HUES6 (cell line): ENCODE results near the gene ANKRD66.

Source experiments
- H3K27ac ChIP-seq: 2 replicates; pipeline ENCODE4 v1.7.0; 2013; ENCODE audit warnings: low read depth, mild to moderate bottlenecking, low read length, inconsistent platforms
- H3K27me3 ChIP-seq: 2 replicates; pipeline ENCODE4 v1.6.1; 2013; ENCODE audit warnings: low read length; ENCODE audit not compliant: control insufficient read depth, insufficient read depth
- H3K36me3 ChIP-seq: 2 replicates; pipeline ENCODE4 v1.6.1; 2013; ENCODE audit warnings: low read length; ENCODE audit not compliant: control insufficient read depth, insufficient read depth
- H3K4me1 ChIP-seq: 2 replicates; pipeline ENCODE4 v1.6.1; 2013; ENCODE audit warnings: low read length; ENCODE audit not compliant: control insufficient read depth, insufficient read depth
- H3K4me3 ChIP-seq: 2 replicates; pipeline ENCODE4 v1.5.1; 2013; ENCODE audit warnings: low read depth, low read length
- H3K9ac ChIP-seq: one replicate; pipeline ENCODE4 v1.6.1; 2013; ENCODE audit warnings: mild to moderate bottlenecking, low read length
- H3K9me3 ChIP-seq: 2 replicates; pipeline ENCODE4 v1.6.1; 2013; ENCODE audit warnings: low read depth, low read length; ENCODE audit not compliant: control insufficient read depth, insufficient read depth

ANKRD66 gene

DNA sequence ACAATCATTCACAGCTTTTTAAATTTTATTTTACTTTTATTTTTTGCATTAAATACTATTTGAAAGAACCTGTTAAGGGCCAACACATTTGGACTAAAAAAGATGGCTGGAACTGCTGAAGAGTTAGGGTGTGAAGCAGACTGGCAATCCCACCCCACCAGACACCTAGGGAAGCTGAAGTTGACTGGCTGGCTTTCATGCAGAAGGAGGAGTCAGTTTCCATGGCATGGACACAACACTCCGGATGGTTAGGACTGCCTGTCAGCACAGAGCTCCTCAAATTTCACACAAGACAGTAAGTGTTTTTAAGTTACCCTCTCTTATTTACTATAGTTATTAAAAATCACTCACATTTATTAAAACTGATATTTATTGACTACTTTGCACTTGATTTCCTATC is at the start of gene ANKRD66:
Gene ANKRD66 (plus strand): TSS at position 238 of the 400 bp plus-strand sequence. CDS start 5,016 bp downstream, outside the sequence.
- Histone ChIP-seq H3K4me1 (peaks cover 9% of the 10 kb centered on the region), H3K27ac (no peak within 1 kb of the TSS), H3K4me3 (no peak within 1 kb of the TSS), H3K27me3 (no peaks in the 10 kb centered on the region), H3K9ac (no peak within 1 kb of the TSS), H3K36me3 (no peaks in the 10 kb centered on the region), H3K9me3 (no peaks in the 10 kb centered on the region)

GRCh38 chr6:46699970-46700369 is 46.8 kb upstream of the ANKRD66 start:
- no peaks in the 10 kb centered on the region for H3K27me3 ChIP-seq

GRCh38 chr6:46704562-46704961 is 42.2 kb upstream of the ANKRD66 start:
- Histone ChIP-seq H3K36me3 (no peaks in the 10 kb centered on the region), H3K9me3 (no peaks in the 10 kb centered on the region)

More at GRCh38 chr6:46699970-46700369, 46.8 kb upstream of the ANKRD66 start:
- Histone ChIP-seq H3K9me3 (no peaks in the 10 kb centered on the region), H3K9ac (no peak overlapping the region), H3K4me1 (no peaks in the 10 kb centered on the region), H3K36me3 (no peaks in the 10 kb centered on the region), H3K27ac (no peak overlapping the region), H3K4me3 (no peak overlapping the region)

DNA sequence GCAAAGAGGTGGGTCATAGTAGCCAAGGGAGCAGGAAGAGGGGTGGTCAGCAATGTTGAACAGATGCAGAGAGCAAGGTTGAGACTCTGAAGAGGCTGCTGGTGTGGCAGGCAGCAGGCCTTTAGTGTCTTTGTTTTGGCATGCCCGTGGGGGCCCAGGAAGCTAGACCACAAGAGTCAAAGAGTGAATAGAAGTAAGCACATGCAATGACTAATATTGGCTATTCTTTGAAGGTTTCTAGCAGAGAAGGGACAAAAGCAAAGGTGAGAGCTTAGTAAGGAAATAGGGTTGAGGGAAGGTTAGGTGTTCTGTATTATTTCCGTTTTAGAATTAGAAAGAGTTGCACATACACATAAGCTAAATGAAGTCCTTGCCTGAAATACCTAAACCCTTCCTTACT is 40.3 kb upstream of the ANKRD66 start:
- Histone ChIP-seq H3K9ac (no peak overlapping the region), H3K36me3 (no peaks in the 10 kb centered on the region), H3K4me1 (no peaks in the 10 kb centered on the region), H3K27me3 (no peaks in the 10 kb centered on the region), H3K27ac (no peak overlapping the region), H3K9me3 (no peaks in the 10 kb centered on the region), H3K4me3 (no peak overlapping the region)

More at GRCh38 chr6:46704562-46704961, 42.2 kb upstream of the ANKRD66 start:
- Histone ChIP-seq H3K4me3 (no peak overlapping the region), H3K27ac (no peak overlapping the region), H3K27me3 (no peaks in the 10 kb centered on the region), H3K9ac (no peak overlapping the region), H3K4me1 (no peaks in the 10 kb centered on the region)

- Histone ChIP-seq H3K4me1 (no peaks in the 10 kb centered on the region), H3K36me3 (no peaks in the 10 kb centered on the region), H3K4me3 (no peak overlapping the region), H3K27me3 (no peaks in the 10 kb centered on the region), H3K27ac (no peak overlapping the region), H3K9me3 (no peaks in the 10 kb centered on the region), H3K9ac (no peak overlapping the region)
These were observed 35.2 kb upstream of the ANKRD66 start for GRCh38 chr6:46711491-46711890.

- Histone ChIP-seq H3K4me3 (no peak overlapping the region), H3K36me3 (no peaks in the 10 kb centered on the region), H3K9ac (no peak overlapping the region), H3K27ac (no peak overlapping the region), H3K27me3 (no peaks in the 10 kb centered on the region), H3K9me3 (no peaks in the 10 kb centered on the region), H3K4me1 (no peaks in the 10 kb centered on the region)
These were observed 31.6 kb upstream of the ANKRD66 start for GRCh38 chr6:46715141-46715540.

GRCh38 chr6:46719099-46719498 is 27.6 kb upstream of the ANKRD66 start:
- Histone ChIP-seq H3K9ac (no peak overlapping the region), H3K36me3 (no peaks in the 10 kb centered on the region), H3K4me3 (no peak overlapping the region), H3K27me3 (no peaks in the 10 kb centered on the region), H3K4me1 (no peaks in the 10 kb centered on the region), H3K9me3 (no peaks in the 10 kb centered on the region), H3K27ac (no peak overlapping the region)

DNA sequence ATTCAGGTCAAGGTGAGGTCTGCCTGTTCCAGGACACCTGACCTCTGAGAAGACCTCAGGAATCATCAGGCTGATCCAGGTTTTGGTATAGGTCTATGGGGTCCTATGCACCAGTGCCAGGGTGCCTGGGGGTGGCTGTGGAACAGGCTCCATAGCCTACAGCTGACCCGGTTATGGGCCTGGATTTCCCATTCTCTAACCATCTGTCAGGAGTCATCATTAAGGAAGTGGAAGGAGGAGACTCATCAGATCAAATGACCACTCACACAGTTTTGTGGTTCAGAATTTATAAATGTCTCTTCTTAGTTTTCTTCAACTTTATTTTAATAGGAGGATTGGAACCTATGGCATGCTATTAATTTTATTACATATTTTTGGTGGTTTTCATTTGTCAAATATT is 26.3 kb upstream of the ANKRD66 start:
- no peak overlapping the region for H3K9ac ChIP-seq
- no peaks in the 10 kb centered on the region for H3K4me1 ChIP-seq
- no peak overlapping the region for H3K4me3 ChIP-seq
- no peaks in the 10 kb centered on the region for H3K9me3 ChIP-seq
- no peaks in the 10 kb centered on the region; the same call in 1 of the 2 replicates for H3K27me3 ChIP-seq
- H3K36me3 ChIP-seq, result no peaks in the 10 kb centered on the region
- H3K27ac ChIP-seq, result no peak overlapping the region

- 0 out of 2 replicates have a peak, but pooled peaks cover 3% of the 10 kb centered on the region for H3K4me1 ChIP-seq
- no peaks in the 10 kb centered on the region for H3K9me3 ChIP-seq
- no peaks in the 10 kb centered on the region for H3K36me3 ChIP-seq
- peaks cover 19% of the 10 kb centered on the region for H3K27me3 ChIP-seq
- H3K9ac ChIP-seq, result no peak overlapping the region
- H3K4me3 ChIP-seq, result no peak overlapping the region
- no peak overlapping the region for H3K27ac ChIP-seq
These were observed 16.9 kb upstream of the ANKRD66 start for GRCh38 chr6:46729787-46730326.

- Histone ChIP-seq H3K27me3 (peaks cover 30% of the 10 kb centered on the region), H3K9ac (no peak overlapping the region), H3K4me1 (0 out of 2 replicates have a peak, but pooled peaks cover 7% of the 10 kb centered on the region), H3K36me3 (no peaks in the 10 kb centered on the region), H3K4me3 (no peak overlapping the region), H3K9me3 (no peaks in the 10 kb centered on the region), H3K27ac (no peak overlapping the region)
These were observed 15.7 kb upstream of the ANKRD66 start for GRCh38 chr6:46730921-46731461.

GRCh38 chr6:46733341-46733801 is 13.4 kb upstream of the ANKRD66 start:
- H3K36me3 ChIP-seq, result no peaks in the 10 kb centered on the region
- H3K9me3 ChIP-seq, result no peaks in the 10 kb centered on the region
- H3K27me3 ChIP-seq, result peaks cover 52% of the 10 kb centered on the region
- H3K27ac ChIP-seq, result no peak overlapping the region
- 0 out of 2 replicates have a peak, but pooled peaks cover 7% of the 10 kb centered on the region for H3K4me1 ChIP-seq
- H3K4me3 ChIP-seq, result no peak overlapping the region
- H3K9ac ChIP-seq, result no peak overlapping the region
